ENCODE data around the gene IGF1R.

IGF1R gene

DNA sequence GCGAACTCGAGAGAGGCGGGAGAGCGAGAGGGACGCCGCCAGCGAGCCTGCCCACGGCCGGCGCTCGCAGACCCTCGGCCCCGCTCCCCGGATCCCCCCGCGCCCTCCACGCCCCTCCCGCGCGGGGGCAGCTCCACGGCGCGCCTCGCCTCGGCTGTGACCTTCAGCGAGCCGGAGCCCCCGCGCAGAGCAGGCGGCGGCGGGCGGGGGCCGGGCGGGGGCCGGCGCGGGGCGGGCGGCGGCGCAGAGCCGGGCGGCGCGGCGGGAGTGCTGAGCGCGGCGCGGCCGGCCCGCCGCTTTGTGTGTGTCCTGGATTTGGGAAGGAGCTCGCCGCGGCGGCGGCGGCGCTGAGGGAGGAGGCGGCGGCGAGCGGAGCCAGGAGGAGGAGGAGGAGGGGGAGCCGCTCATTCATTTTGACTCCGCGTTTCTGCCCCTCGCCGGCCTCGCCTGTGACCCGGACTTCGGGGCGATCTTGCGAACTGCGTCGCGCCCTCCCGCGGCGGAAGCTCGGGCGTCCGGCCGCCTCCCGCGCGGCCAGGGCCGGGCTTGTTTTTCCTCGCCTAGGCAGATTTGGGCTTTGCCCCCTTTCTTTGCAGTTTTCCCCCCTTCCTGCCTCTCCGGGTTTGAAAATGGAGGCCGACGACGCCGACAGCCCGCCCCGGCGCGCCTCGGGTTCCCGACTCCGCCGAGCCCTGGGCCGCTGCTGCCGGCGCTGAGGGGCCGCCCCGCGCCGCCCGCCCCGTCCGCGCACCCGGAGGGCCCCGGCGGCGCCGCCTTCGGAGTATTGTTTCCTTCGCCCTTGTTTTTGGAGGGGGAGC is 524 bp downstream of the IGF1R start:
- peak in 1 of 3 donors; percentile 36 for DNase-seq (ENCODE audit: low read depth in 3 of 3, low spot score in 1 of 3)

DNA sequence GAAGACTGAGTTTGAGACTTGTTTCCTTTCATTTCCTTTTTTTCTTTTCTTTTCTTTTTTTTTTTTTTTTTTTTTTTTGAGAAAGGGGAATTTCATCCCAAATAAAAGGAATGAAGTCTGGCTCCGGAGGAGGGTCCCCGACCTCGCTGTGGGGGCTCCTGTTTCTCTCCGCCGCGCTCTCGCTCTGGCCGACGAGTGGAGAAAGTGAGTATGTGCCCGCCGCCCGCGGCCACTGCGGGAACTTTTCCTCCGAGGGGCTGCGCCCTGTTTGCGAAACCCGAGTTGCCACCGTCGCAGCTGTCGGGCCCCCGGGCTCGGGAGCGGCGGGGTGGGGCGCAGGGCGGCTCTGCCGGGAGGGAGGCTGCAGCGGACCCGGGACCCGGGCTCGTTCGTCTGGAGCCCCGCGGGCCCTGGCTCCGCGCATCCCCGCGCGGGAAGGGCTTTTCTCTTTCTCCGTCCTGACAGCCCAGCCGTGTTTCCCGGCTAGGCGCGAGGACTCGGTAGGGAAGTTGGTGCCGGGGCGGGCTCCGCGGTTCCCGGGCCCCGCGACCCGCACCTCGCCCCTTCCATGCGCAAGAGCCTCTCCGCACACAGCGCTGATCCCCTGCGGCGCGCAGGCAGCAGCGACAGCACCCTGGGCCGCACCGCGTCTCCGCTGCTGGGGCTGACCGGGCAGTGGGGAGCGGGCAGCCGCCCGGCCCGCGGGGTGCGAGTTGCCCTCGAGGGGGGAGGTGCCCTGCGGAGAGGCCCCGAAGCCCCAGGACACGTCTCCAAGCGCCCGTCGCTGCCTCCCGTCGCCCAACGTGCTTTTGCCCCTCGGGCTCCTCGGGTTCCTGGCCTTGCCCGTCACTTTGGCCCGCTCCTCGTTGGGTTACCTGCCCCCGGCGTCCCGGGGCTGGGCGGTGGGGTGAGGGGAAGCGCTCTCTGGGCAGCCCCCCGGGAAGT is 1.4 kb downstream of the IGF1R start:
- peak in 2 of 3 donors; percentile 27 to 29 for DNase-seq (ENCODE audit: low read depth in 3 of 3, low spot score in 1 of 3)

DNA sequence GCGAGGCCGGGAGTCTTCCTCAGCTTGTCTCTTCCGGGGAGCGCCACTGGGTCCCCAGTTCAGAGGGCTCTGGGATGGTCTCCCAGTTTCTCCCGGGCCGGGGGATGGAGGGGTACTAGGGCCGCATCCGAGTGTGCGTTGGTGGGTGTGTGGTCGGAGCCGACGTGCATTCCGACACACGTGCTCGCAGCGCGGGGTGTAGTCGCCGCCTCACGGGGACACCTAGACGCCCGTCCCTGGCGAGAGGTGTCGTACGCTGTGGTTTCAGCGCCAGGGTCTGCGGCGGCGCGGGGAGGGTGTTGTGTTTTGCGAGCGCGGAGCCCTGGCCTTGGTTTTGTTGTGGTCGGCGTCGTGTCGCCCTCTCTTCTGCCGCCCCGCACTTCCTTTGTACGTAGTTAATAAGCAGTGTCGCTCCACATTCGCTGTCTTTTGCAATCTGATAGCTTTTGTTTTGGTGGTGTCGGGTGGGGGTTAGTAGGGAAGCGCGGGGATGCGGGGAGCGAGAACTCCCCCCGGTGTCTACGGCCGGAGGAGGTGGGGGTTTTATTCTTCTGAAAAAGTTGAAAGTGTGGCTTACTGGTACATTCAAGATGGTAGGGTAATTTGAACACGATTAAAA is 2.2 kb downstream of the IGF1R start:
- peak in 1 of 3 donors; percentile 18 for DNase-seq (ENCODE audit: low read depth in 3 of 3, low spot score in 1 of 3)

DNA sequence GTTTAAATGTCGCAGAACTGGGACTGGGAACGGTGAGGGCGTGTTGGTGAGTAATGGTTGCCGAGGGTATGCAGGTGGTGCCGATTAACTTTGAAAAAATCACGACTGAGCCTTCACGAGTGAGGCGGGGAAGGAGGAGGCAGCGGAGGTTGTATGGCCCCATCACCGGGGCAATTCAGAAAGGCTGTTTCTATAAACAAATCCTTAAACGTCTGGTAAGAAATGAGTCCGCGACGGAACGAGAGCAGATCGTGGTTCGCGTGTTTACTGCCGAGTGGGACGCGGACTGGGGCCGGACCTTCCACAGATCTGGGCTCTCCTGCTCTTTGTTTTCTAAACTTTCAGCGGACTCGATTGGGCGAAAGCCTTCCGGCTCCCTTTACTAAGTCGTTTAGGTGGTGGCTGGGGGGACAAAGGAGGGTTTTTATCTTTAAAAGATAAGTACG is 2.7 kb downstream of the IGF1R start:
- no peak for DNase-seq (ENCODE audit: low read depth in 3 of 3, low spot score in 1 of 3)

DNA sequence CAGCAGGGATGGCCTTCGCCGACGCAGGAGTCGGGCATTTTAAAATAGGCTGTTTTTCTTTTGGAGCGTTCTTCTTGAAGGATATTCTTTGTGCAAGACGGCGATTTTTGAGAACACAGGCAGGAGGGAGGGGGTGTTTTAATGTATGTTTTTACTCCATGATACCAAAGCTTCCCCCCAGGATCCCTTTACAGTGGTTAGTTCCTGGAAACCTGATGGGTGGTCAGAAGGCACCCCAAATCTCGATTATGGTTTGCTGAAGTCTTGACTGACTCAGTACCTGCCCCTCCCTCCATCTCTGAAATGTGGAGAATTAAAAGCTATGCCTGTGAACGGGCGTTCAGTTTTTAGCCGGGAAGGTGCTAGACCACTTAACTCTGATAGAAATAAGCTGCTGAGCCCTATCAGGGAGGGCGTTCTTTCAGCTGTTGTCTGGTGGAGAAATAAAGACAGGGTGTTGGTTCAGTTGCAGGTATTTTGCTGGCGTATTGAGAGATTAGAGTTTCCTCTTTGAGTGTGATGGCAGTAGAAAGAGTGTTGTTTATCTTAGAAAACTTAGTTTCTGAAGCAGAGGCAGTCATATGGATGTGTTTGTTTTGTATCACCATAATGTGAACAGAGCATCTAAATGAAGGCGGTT is 3.4 kb downstream of the IGF1R start:
- no peak for DNase-seq (ENCODE audit: low read depth in 3 of 3, low spot score in 1 of 3)

DNA sequence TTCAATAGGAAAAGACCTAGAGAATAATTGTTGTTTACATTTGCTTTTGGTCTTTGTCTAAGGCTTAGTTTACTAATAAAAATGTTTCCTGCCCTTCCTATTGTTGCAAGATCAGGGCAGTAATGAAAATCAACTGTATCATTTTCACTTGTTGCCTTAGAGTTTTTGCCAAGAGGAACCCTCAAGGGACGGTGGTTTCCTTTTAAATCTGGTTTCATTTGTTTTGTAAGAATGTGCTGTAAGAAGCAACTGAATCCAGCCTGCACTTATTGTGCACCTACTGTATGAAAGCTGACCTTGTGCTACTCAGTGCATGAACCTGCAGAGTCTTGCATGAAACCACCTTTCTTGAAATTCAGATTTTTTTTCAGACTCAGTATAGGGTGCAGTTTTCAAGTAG is 5.3 kb downstream of the IGF1R start:
- no peak for DNase-seq (ENCODE audit: low read depth in 3 of 3, low spot score in 1 of 3)

DNA sequence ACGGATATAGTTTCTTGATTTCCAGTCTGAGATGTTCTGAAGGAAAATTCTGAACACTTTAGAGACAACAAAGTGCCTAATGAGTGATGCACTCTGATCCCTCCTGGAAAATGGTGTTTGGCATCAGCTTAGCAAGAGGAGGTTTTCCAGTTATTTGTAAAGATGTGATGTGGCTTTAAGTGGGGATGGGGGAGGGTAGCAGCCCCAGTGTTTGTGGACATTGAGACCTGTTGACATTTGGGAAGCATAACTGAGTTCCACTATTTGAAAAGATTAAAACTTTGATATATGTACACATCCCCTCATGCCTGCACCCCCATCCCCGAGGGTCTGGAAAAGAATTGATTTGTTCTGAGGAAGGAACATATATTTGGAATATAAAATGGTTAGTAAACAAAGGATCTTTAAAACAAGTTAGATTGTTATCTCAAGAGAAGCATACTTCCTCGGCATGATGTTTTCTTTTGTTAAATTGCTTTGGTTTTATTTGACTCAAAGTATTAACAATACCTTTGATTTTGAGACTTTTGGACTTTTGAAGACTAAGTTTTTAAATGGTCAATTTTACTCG is 6.5 kb downstream of the IGF1R start:
- no peak for DNase-seq (ENCODE audit: low read depth in 3 of 3, low spot score in 1 of 3)

DNA sequence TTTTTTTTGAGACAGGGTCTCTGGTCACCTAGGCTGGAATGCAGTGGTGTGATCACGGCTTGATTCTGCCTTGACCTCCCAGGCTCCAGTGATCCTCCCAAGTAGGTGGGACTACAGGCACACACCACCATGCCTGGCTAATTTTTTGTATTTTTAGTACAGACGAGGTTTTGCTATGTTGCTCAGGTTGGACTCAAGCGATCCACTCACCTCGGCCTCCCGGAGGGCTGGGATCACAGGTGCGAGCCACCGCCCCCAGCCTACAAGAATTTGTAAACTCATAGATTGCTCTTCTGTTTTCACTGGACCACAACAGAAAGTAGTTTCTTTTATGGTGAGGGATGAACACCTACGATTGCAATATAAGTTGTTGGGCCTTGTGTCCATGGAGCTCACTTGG is 7.4 kb downstream of the IGF1R start:
- no peak for DNase-seq (ENCODE audit: low read depth in 3 of 3, low spot score in 1 of 3)

DNA sequence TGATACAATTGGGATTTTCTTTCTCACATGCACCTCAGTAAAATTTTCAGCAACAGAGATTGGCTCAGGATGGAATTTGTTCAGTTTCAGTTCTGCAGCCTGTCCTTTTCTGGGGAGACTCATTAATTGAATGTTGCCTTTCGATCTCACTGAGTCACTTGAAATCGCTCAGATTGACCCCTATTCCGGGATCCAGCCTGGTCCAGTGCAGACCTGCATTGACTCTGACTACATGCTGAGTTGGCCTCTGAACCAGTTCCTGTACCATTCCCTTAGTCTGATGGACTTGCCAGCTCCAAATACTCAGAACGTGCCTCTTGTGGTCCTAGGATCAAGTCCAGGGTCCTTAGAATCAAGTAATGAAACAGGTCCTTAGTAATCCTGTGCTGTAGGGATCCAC is 9.4 kb downstream of the IGF1R start:
- DNase-seq (ENCODE audit: low read depth in 3 of 3, low spot score in 1 of 3), result no peak

DNA sequence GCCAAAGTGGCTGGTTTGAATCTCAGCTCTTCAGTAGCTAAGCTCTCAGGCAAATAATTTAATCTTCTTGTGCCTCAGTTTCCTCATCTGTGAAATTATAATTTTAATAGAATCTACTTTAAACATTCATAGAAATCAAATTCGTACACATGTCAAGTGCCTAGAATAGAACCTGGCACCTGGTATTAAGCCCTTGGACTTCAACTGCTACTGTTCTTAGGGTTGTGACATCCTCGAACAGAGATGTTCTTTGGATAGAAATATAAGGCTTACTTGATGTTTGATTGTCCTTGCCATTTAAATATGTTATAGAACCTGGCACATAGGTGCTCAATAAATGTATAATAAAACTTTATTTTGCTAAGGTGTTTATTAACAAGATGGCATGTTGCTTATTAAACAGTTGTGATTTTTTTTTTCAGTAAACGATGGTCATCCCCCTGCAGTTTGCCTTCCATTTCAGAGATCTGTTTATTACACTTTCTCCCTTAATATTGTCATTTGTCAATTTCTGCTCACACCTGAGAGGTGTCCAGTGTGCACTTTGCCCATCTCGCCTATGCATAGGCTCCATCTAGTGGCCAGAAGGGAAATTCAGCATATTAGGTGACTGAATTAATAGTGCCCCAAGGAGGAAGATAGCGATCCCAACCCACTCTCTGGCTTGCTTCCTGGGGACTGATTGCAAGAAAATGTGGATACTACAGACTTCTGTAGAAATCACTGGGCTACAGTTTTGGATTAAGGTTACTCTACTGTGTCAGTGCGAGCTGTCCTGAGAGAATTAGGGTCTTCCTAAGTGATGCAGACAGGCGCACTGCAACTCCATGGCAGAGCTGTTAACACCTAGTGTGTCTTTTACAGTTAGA is 10.7 kb downstream of the IGF1R start:
- DNase-seq (ENCODE audit: low read depth in 3 of 3, low spot score in 1 of 3), result no peak

DNA sequence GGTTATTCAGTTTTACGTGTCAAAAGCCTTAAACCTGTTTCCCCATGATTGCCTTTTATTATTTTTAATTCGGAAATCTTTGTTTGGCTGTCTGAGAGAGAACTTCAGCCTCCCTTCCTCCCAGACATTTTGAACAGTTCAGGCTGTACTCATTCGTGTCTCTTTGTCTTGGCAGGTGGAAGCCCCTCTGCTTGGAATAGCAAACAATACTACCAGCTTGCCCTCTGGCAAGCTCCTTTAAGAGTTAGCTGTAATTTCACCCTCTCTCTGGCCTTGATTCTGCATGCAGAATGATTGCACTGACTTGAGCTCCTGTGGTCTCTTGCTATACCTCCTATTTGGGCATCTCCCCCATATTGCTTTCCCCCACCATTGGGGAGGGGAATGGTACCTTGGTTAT is 11.7 kb downstream of the IGF1R start:
- no peak for DNase-seq (ENCODE audit: low read depth in 3 of 3, low spot score in 1 of 3)

DNA sequence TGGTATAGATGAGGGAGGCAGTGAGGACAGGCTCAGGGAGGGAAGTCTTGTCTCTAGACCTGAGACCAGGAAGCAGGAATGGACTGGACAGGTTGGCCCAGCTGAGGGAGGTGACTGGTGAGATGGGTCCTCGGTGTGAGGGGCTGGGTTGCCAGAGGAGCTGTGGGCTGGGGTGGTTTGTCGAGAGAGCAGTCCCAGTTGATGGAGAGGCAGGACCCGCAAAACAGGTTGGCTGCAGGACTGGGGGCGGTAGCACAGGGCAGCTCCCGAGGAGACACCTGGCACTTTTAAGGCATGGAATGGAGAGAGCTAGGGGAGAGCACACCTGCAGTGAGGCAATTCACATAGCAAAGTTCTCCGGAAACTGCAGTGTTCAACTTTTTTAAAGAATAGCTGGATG is 14.7 kb downstream of the IGF1R start:
- no peak for DNase-seq (ENCODE audit: low read depth in 3 of 3, low spot score in 1 of 3)

DNA sequence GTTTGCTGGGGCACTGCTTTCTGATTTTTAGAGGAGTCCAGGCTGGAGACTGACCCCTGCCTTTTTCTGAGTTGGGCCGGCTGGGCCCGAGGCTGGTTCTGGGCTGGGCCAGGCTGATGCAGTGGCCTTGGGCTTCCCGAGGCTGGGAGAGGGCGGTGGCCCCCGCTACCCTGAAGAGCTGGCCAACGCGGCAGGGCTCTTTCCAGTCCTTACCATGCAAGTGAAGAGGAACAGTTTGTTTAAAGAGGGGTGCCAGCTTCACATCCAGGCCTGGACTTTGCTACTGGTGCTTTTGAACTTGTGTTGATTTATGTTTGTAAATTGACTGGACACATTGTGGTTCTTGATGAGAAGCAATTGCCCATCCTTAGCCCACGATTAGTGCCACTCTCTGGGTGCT is 15.3 kb downstream of the IGF1R start:
- no peak for DNase-seq (ENCODE audit: low read depth in 3 of 3, low spot score in 1 of 3)

DNA sequence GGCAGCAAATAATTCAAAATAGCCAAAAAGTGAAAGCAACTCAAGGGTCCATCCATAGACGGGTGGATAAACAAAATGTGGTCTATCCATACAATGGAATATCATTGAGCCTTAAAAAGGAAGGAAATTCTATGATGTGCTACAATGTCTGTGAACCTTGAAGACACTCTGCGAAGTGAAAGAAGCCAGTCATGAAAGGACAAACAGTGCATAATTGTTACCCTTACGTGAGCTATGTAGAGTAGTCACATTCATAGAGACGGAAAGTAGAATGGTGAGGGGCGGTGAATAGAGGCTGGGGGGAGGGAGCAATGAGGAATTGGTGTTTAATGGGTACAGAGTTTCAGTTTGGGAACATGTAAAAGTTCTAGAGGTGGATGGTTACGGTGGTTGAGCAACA is 18.1 kb downstream of the IGF1R start:
- no peak for DNase-seq (ENCODE audit: low read depth in 3 of 3, low spot score in 1 of 3)

DNA sequence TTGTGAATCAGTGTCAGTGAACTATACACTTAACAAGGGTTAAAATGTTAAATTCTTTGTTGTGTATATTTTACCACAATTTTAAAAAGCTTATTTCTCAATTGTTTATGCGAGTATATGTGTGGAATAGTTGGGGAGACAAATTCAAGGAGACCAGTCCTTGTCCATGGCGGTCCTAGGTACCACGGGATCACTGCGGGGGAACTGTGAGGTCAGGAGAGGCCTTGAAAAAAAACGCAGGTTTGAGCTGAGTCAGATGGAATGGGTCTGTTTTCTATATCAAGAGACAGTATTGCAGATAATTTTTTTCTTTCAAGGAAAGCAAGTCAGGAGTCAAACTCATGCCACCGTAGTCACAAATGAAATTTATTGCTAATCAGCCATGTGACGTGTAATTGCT is 18.5 kb downstream of the IGF1R start:
- DNase-seq (ENCODE audit: low read depth in 3 of 3, low spot score in 1 of 3), result no peak

DNA sequence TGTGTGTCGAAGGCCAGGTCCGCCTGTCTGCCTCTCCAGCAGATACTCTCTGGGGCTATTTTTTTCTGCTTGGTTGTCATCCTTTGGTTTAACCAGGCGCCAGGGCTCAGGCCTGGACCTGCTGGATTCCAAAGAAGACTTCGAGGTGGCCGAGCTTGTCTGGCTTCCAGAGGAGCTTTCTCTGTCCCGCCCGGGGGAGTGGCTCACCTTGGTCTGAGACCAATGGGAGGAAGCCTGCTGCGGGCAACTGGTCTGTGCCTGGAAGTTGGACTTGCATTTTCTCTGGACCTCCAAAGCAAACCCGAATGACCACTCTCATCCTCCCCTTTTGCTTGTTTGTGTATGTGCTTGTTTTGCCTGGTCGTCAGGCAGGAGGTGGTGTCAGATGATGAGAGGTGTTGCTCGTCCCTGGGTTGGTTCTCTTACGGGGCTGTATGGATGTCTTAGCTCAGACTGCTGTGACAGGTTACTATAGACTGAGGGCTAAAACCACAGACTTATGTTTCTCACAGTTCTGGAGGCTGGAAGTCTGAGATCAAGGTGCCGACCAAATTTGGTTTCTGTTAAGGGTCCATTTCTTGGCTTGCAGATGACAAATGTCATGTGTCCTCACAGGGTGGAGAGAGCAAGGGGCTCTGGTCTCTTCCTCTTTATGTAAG is 19.3 kb downstream of the IGF1R start:
- DNase-seq (ENCODE audit: low read depth in 3 of 3, low spot score in 1 of 3), result no peak

DNA sequence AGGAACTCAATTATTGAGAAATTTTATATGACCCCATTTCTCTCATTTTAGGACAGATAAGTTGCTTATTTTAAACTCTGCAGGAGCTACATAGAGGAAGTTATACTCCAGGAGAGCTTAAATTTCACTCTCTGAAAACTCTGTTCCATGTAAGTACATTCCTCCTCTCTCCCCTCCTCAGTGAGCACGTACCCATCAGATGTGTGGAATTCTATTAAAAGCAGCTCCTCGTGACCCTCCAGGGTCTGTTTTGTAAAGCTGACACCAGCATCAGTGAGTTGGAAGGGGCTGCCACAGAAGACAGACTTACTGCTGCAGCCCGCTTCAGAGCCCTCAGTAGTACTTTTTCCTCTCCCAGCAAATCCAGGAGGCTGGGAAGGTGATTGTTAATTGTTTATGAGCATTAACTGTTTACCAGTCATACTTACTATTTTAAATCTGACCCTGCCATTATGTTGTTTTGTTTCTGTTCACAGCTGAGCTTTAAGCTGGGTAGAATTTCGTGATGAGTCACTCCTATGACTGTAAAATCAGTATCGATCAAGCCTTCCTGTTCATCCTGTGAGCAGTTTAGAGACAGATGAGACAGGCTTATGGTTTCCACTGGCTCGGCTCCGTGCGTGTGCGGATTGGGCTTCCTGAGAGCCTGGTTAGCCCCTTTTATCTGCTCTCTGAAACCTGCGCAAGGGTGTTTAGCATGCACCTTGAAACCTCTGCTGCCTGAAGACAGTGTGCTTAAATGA is 20.4 kb downstream of the IGF1R start:
- DNase-seq (ENCODE audit: low read depth in 3 of 3, low spot score in 1 of 3), result peak in 1 of 3 donors; percentile 30

DNA sequence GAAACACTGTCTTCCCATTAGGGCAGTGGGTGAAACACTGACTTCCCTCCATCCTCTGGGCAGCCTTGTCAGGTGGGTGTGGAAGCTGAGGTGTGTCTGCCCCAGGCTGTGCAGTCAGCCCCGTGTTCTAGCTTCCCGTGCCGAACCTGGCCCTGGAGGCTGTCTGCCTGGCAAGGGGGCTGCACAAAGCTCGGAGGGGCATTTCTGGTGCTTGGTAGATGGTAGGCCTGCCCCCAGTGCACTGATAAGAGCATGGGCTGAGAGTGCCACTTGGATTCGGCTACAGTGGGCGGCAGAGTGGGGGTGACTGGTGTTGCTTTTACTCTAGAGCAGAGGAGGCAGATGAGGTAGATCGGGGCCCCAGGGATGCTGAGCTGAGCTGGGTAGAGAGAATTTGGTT is 21.3 kb downstream of the IGF1R start:
- DNase-seq (ENCODE audit: low read depth in 3 of 3, low spot score in 1 of 3), result no peak

Measured in stimulated activated CD4-positive, alpha-beta T cell treated with anti-CD3 and anti-CD28 coated beads, TNF-alpha, amount 100 ng/mL, for 1 hour (primary cell).